GM12873 (cell line): ENCODE measurements around the gene CACNA1C.

Experiments
- TF ChIP-seq, protein P1 (sequence below): IDR thresholded peaks from 2 replicates; pipeline ENCODE4 v1.5.1; 2012; ENCODE audit warnings: low read depth, mild to moderate bottlenecking, moderate library complexity, low read length, control low read depth; ENCODE audit not compliant: insufficient read depth; ENCODE audit errors: missing control alignments

CACNA1C gene

DNA sequence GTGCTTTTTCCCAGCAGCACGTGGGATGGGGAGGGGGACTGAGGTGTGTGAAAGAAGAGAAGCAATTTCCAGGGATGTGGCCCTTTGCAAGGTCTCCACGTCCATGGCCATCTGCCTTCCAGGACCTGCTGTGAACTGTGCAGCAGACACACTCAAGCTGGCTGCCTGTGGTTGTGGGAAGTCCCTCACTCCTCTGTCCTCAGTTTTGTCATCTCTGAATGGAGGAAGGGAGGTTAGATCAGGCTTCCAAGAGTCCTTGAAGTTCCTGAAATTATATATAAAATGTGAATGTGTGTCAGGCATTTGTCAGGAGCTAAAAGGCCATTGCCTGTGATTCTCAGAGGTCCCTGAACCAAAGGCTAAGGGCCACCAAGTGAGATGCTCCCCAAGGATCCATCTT lies 328.2 kb downstream of the CACNA1C start:
- TF ChIP-seq, protein P1, sequence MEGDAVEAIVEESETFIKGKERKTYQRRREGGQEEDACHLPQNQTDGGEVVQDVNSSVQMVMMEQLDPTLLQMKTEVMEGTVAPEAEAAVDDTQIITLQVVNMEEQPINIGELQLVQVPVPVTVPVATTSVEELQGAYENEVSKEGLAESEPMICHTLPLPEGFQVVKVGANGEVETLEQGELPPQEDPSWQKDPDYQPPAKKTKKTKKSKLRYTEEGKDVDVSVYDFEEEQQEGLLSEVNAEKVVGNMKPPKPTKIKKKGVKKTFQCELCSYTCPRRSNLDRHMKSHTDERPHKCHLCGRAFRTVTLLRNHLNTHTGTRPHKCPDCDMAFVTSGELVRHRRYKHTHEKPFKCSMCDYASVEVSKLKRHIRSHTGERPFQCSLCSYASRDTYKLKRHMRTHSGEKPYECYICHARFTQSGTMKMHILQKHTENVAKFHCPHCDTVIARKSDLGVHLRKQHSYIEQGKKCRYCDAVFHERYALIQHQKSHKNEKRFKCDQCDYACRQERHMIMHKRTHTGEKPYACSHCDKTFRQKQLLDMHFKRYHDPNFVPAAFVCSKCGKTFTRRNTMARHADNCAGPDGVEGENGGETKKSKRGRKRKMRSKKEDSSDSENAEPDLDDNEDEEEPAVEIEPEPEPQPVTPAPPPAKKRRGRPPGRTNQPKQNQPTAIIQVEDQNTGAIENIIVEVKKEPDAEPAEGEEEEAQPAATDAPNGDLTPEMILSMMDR: no peak

GRCh38 chr12:2382370-2383155 lies 329.8 kb downstream of the CACNA1C start:
- TF ChIP-seq, protein P1: no peak

DNA sequence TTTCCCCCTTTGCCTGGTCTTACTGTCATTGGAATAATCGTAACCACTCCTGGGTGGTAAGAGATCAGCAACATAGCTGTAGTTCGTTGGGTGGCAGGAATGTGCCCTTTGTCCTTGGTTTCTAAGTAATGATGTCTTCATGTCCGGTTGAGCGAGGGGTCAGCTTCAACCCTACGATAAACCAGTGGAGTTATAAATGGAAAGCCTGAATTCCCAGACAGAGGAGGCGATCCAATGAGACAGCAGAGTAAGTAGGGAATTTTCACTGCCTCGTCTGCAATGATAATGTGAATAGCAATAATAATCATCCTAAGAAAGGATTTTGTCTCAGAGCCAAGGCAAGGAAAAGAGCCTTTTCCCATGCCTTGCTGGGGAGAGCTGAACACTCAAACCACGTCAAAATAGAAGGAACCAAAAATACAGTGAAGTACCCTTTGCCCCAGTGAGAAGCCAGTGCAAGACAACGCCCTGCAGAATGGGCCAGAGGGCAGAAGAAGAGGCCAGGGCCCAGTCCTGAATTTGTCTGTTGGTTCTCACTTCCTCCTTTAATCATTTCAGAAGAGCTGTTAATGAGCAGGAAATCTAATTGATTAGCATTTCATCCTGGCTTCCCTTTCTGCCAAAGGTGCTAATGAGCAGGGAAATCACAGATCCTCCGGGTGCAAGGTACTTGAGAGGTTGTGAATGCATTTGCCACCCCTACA lies 330.7 kb downstream of the CACNA1C start:
- TF ChIP-seq, protein P1: no peak

- TF ChIP-seq, protein P1: no peak
Measured at GRCh38 chr12:2384029-2384386, 331.2 kb downstream of the CACNA1C start.

GRCh38 chr12:2384533-2385351 lies 332.0 kb downstream of the CACNA1C start:
- TF ChIP-seq, protein P1: no peak

- TF ChIP-seq, protein P1: no peak
Measured at GRCh38 chr12:2385529-2385928, 332.7 kb downstream of the CACNA1C start.

DNA sequence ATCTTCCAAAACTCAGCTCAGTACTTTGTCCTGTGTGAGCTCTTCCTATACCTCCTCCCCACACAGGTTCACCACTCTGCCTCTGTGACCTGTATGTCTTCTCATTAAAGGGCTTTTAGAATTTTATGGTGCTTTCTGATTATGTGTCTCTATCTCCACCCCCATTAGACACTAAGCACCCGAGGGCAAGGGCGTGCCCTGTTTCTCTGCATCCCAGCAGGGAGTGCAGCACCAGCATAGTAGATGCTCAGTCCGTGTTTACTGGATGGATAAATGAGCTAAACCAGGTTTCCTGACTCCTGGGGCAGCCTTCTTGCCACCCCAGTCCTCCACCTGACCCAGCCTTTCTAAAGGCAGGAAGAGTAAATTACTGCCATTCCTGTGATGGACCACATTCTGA lies 333.8 kb downstream of the CACNA1C start:
- TF ChIP-seq, protein P1: no peak
